SK-N-MC (cell line): Measurements from ENCODE around the gene POLG.

Experiments
- EZH2 ChIP-seq: fragments of 200-600 bp; sonication (generic); IDR thresholded peaks from one replicate; pipeline ENCODE4 v1.6.1; 2017; ENCODE audit warnings: antibody characterized with exemption
- FOXP2 ChIP-seq: optimal IDR thresholded peaks from 2 replicates; pipeline ENCODE3; 2011; ENCODE audit warnings: mild to moderate bottlenecking, moderate library complexity; ENCODE audit not compliant: insufficient read depth; ENCODE audit errors: extremely low read length, control extremely low read depth
- POLR2AphosphoS5 ChIP-seq: IDR thresholded peaks from 2 replicates; pipeline ENCODE4 v1.6.1; 2012; ENCODE audit warnings: mild to moderate bottlenecking, low read depth, low read length, borderline replicate concordance

- no peak for TF ChIP-seq EZH2
- no peak for TF ChIP-seq FOXP2
- TF ChIP-seq POLR2AphosphoS5, result peak; percentile 81
Measured at GRCh38 chr15:89367485-89368451, 33.1 kb upstream of the POLG start.
